ENCODE results near the gene VAV1.

The VAV1 gene

GRCh38 chr19:6807291-6807690 is 34.8 kb downstream of the VAV1 start:
- Histone ChIP-seq H3K36me3 (ENCODE audit: control insufficient read depth, insufficient read depth, low read length) (no peaks in the 10 kb centered on the region), H3K27me3 (ENCODE audit: control insufficient read depth, insufficient read depth, low read length) (no peaks in the 10 kb centered on the region; the same call in 1 of the 2 replicates), H3K9me3 (ENCODE audit: control insufficient read depth, insufficient read depth, low read depth, low read length) (peaks cover 7% of the 10 kb centered on the region; the same call in 1 of the 2 replicates)

GRCh38 chr19:6808494-6808893 is 36.0 kb downstream of the VAV1 start:
- Histone ChIP-seq H3K27ac (ENCODE audit: low read depth, low read length) (no peak overlapping the region), H3K27me3 (ENCODE audit: control insufficient read depth, insufficient read depth, low read length) (no peaks in the 10 kb centered on the region; the same call in 1 of the 2 replicates), H3K4me1 (ENCODE audit: control insufficient read depth, insufficient read depth, low read length) (no peaks in the 10 kb centered on the region), H3K9ac (ENCODE audit: low read length) (no peak overlapping the region), H3K36me3 (ENCODE audit: control insufficient read depth, insufficient read depth, low read length) (no peaks in the 10 kb centered on the region), H3K4me3 (ENCODE audit: low read depth, low read length) (no peak overlapping the region), H3K9me3 (ENCODE audit: control insufficient read depth, insufficient read depth, low read depth, low read length) (peaks cover 7% of the 10 kb centered on the region; the same call in 1 of the 2 replicates)

More at GRCh38 chr19:6807291-6807690, 34.8 kb downstream of the VAV1 start:
- Histone ChIP-seq H3K4me1 (ENCODE audit: control insufficient read depth, insufficient read depth, low read length) (peaks cover 4% of the 10 kb centered on the region; the same call in 1 of the 2 replicates), H3K27ac (ENCODE audit: low read depth, low read length) (no peak overlapping the region), H3K9ac (ENCODE audit: low read length) (no peak overlapping the region), H3K4me3 (ENCODE audit: low read depth, low read length) (no peak overlapping the region)

GRCh38 chr19:6809262-6809661 is 36.8 kb downstream of the VAV1 start:
- Histone ChIP-seq H3K9me3 (ENCODE audit: control insufficient read depth, insufficient read depth, low read depth, low read length) (peaks cover 7% of the 10 kb centered on the region; the same call in 1 of the 2 replicates), H3K36me3 (ENCODE audit: control insufficient read depth, insufficient read depth, low read length) (no peaks in the 10 kb centered on the region), H3K27me3 (ENCODE audit: control insufficient read depth, insufficient read depth, low read length) (no peaks in the 10 kb centered on the region; the same call in 1 of the 2 replicates), H3K4me1 (ENCODE audit: control insufficient read depth, insufficient read depth, low read length) (no peaks in the 10 kb centered on the region), H3K4me3 (ENCODE audit: low read depth, low read length) (no peak overlapping the region), H3K27ac (ENCODE audit: low read depth, low read length) (no peak overlapping the region), H3K9ac (ENCODE audit: low read length) (no peak overlapping the region)

- no peak overlapping the region for H3K4me3 ChIP-seq (ENCODE audit: low read depth, low read length)
- no peaks in the 10 kb centered on the region for H3K36me3 ChIP-seq (ENCODE audit: control insufficient read depth, insufficient read depth, low read length)
- no peak overlapping the region for H3K27ac ChIP-seq (ENCODE audit: low read depth, low read length)
- no peaks in the 10 kb centered on the region; the same call in 1 of the 2 replicates for H3K27me3 ChIP-seq (ENCODE audit: control insufficient read depth, insufficient read depth, low read length)
- no peaks in the 10 kb centered on the region for H3K4me1 ChIP-seq (ENCODE audit: control insufficient read depth, insufficient read depth, low read length)
- peaks cover 6% of the 10 kb centered on the region; the same call in 1 of the 2 replicates for H3K9me3 ChIP-seq (ENCODE audit: control insufficient read depth, insufficient read depth, low read depth, low read length)
- H3K9ac ChIP-seq (ENCODE audit: low read length): no peak overlapping the region
Measured at GRCh38 chr19:6811378-6811777, 38.9 kb downstream of the VAV1 start.

DNA sequence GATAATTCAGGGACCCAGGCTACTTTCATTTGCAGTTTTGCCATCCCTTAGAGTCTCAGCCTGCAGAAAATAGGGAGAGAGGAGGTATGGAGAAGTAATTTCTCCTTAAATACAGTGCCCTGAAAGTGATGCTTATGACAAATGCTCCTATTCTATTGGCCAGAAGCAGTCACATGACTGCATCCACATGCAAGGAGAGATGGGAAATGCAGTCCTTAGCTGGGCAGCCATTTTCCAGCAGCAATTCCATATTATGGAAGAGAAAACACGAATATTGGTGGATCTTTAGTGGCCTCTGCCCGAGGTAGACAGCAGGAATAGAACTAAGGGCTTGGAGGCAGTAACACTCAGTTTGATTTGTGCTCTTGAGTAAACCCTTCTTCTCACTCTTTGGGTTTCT is 39.4 kb downstream of the VAV1 start:
- Histone ChIP-seq H3K27ac (ENCODE audit: low read depth, low read length) (no peak overlapping the region), H3K36me3 (ENCODE audit: control insufficient read depth, insufficient read depth, low read length) (no peaks in the 10 kb centered on the region), H3K4me3 (ENCODE audit: low read depth, low read length) (no peak overlapping the region), H3K4me1 (ENCODE audit: control insufficient read depth, insufficient read depth, low read length) (no peaks in the 10 kb centered on the region), H3K9me3 (ENCODE audit: control insufficient read depth, insufficient read depth, low read depth, low read length) (peaks cover 4% of the 10 kb centered on the region; the same call in 1 of the 2 replicates), H3K9ac (ENCODE audit: low read length) (no peak overlapping the region), H3K27me3 (ENCODE audit: control insufficient read depth, insufficient read depth, low read length) (no peaks in the 10 kb centered on the region; the same call in 1 of the 2 replicates)

DNA sequence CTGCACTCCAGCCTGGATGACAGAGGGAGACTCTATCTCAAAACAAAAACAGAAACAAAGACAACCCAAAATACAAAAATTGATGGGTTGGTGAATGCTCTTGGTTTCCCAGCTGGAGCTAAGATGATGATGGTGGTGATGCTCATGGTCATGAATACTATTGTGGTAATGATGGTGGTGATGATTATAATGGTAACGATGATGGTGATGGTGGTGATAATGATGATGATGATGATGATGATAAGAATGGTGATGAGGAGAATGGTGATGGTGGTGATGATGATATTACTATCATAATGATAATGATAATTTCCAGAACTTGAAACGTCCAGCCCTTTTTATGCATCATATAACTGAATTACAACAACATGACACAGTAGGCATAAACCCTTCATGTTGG is 40.1 kb downstream of the VAV1 start:
- no peak overlapping the region for H3K4me3 ChIP-seq (ENCODE audit: low read depth, low read length)
- H3K36me3 ChIP-seq (ENCODE audit: control insufficient read depth, insufficient read depth, low read length): no peaks in the 10 kb centered on the region

GRCh38 chr19:6813659-6814058 is 41.2 kb downstream of the VAV1 start:
- Histone ChIP-seq H3K4me1 (ENCODE audit: control insufficient read depth, insufficient read depth, low read length) (no peaks in the 10 kb centered on the region), H3K9me3 (ENCODE audit: control insufficient read depth, insufficient read depth, low read depth, low read length) (peaks cover 4% of the 10 kb centered on the region; the same call in 1 of the 2 replicates), H3K36me3 (ENCODE audit: control insufficient read depth, insufficient read depth, low read length) (no peaks in the 10 kb centered on the region), H3K27ac (ENCODE audit: low read depth, low read length) (no peak overlapping the region), H3K27me3 (ENCODE audit: control insufficient read depth, insufficient read depth, low read length) (no peaks in the 10 kb centered on the region; the same call in 1 of the 2 replicates), H3K9ac (ENCODE audit: low read length) (no peak overlapping the region), H3K4me3 (ENCODE audit: low read depth, low read length) (no peak overlapping the region)

More for the DNA sequence above, 40.1 kb downstream of the VAV1 start:
- no peaks in the 10 kb centered on the region; the same call in 1 of the 2 replicates for H3K27me3 ChIP-seq (ENCODE audit: control insufficient read depth, insufficient read depth, low read length)
- no peaks in the 10 kb centered on the region for H3K4me1 ChIP-seq (ENCODE audit: control insufficient read depth, insufficient read depth, low read length)
- H3K9ac ChIP-seq (ENCODE audit: low read length): no peak overlapping the region
- peaks cover 4% of the 10 kb centered on the region; the same call in 1 of the 2 replicates for H3K9me3 ChIP-seq (ENCODE audit: control insufficient read depth, insufficient read depth, low read depth, low read length)
- H3K27ac ChIP-seq (ENCODE audit: low read depth, low read length): no peak overlapping the region

GRCh38 chr19:6817179-6817578 is 44.7 kb downstream of the VAV1 start:
- Histone ChIP-seq H3K27ac (ENCODE audit: low read depth, low read length) (no peak overlapping the region), H3K27me3 (ENCODE audit: control insufficient read depth, insufficient read depth, low read length) (no peaks in the 10 kb centered on the region), H3K4me3 (ENCODE audit: low read depth, low read length) (no peak overlapping the region), H3K9me3 (ENCODE audit: control insufficient read depth, insufficient read depth, low read depth, low read length) (peaks cover 20% of the 10 kb centered on the region), H3K9ac (ENCODE audit: low read length) (no peak overlapping the region), H3K4me1 (ENCODE audit: control insufficient read depth, insufficient read depth, low read length) (no peaks in the 10 kb centered on the region), H3K36me3 (ENCODE audit: control insufficient read depth, insufficient read depth, low read length) (no peaks in the 10 kb centered on the region)

- no peak overlapping the region for H3K27ac ChIP-seq (ENCODE audit: low read depth, low read length)
Measured at GRCh38 chr19:6818246-6818645, 45.7 kb downstream of the VAV1 start.

DNA sequence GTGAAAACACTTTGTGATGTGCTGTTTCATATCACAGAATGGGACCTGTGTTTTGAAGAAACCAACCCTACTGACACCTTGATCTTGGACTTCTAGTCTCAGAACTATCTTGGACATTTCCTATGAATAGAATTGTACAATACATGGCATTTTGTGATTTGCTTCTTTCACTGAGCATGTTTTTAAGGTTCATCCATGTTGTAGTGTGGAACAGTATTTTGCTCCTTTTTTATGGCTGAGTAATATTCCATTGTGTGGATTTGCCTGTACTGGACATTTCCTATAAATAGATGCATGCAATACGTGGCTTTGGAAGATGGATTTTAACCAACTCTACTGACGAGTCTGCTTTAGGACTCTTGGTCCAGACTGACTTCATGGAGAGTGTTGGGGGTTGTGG is 46.8 kb downstream of the VAV1 start:
- H3K4me1 ChIP-seq (ENCODE audit: control insufficient read depth, insufficient read depth, low read length): no peaks in the 10 kb centered on the region
- H3K9ac ChIP-seq (ENCODE audit: low read length): no peak overlapping the region
- H3K4me3 ChIP-seq (ENCODE audit: low read depth, low read length): no peak overlapping the region
- H3K36me3 ChIP-seq (ENCODE audit: control insufficient read depth, insufficient read depth, low read length): no peaks in the 10 kb centered on the region
- no peaks in the 10 kb centered on the region for H3K27me3 ChIP-seq (ENCODE audit: control insufficient read depth, insufficient read depth, low read length)
- H3K27ac ChIP-seq (ENCODE audit: low read depth, low read length): no peak overlapping the region
- peaks cover 20% of the 10 kb centered on the region for H3K9me3 ChIP-seq (ENCODE audit: control insufficient read depth, insufficient read depth, low read depth, low read length)

More at GRCh38 chr19:6818246-6818645, 45.7 kb downstream of the VAV1 start:
- H3K27me3 ChIP-seq (ENCODE audit: control insufficient read depth, insufficient read depth, low read length): no peaks in the 10 kb centered on the region
- no peak overlapping the region for H3K4me3 ChIP-seq (ENCODE audit: low read depth, low read length)
- H3K9me3 ChIP-seq (ENCODE audit: control insufficient read depth, insufficient read depth, low read depth, low read length): peaks cover 20% of the 10 kb centered on the region
- H3K9ac ChIP-seq (ENCODE audit: low read length): no peak overlapping the region
- H3K36me3 ChIP-seq (ENCODE audit: control insufficient read depth, insufficient read depth, low read length): no peaks in the 10 kb centered on the region
- no peaks in the 10 kb centered on the region for H3K4me1 ChIP-seq (ENCODE audit: control insufficient read depth, insufficient read depth, low read length)

GRCh38 chr19:6820237-6820636 is 47.7 kb downstream of the VAV1 start:
- H3K9me3 ChIP-seq (ENCODE audit: control insufficient read depth, insufficient read depth, low read depth, low read length): peaks cover 20% of the 10 kb centered on the region
- H3K4me1 ChIP-seq (ENCODE audit: control insufficient read depth, insufficient read depth, low read length): no peaks in the 10 kb centered on the region
- no peak overlapping the region for H3K27ac ChIP-seq (ENCODE audit: low read depth, low read length)
- no peaks in the 10 kb centered on the region for H3K27me3 ChIP-seq (ENCODE audit: control insufficient read depth, insufficient read depth, low read length)
- no peak overlapping the region for H3K9ac ChIP-seq (ENCODE audit: low read length)
- no peak overlapping the region for H3K4me3 ChIP-seq (ENCODE audit: low read depth, low read length)
- H3K36me3 ChIP-seq (ENCODE audit: control insufficient read depth, insufficient read depth, low read length): no peaks in the 10 kb centered on the region
